Chondrocyte (in vitro differentiated cells): ENCODE data around the gene UBE2F. TPM values are rescaled to one million over a fixed set of nuclear protein-coding genes. Genes with fewer than 3 reads are reported as not detected.

Experiments
- DNase-seq: peaks from one replicate; pipeline ENCODE4 v3.0.0; 2021; ENCODE audit warnings: mixed read lengths, low spot score
- H3K27ac Mint-ChIP-seq: one replicate; pipeline ENCODE4 v1.8.0; 2021; ENCODE audit warnings: mild to moderate bottlenecking, moderate library complexity, mixed read lengths; ENCODE audit not compliant: unreplicated experiment
- H3K27me3 Mint-ChIP-seq: 2 replicates; pipeline ENCODE4 v1.8.0; 2021; ENCODE audit warnings: low read depth, mixed read lengths
- H3K36me3 Mint-ChIP-seq: 2 replicates; pipeline ENCODE4 v1.8.0; 2021; ENCODE audit warnings: low read depth, mixed read lengths
- H3K4me1 Mint-ChIP-seq: 2 replicates; pipeline ENCODE4 v1.8.0; 2021; ENCODE audit warnings: low read depth, mild to moderate bottlenecking, mixed read lengths
- H3K4me3 Mint-ChIP-seq: one replicate; pipeline ENCODE4 v1.8.0; 2021; ENCODE audit warnings: mild to moderate bottlenecking, moderate library complexity, mixed read lengths; ENCODE audit not compliant: unreplicated experiment
- H3K9me3 Mint-ChIP-seq: 2 replicates; pipeline ENCODE4 v1.8.0; 2021; ENCODE audit warnings: low read depth, mixed read lengths
- CTCF ChIP-seq: fragments of 200-600 bp; sonication (generic); IDR thresholded peaks from 2 replicates; pipeline ENCODE4 v1.5.0; 2021; ENCODE audit warnings: antibody characterized with exemption, mild to moderate bottlenecking, moderate library complexity
- total RNA-seq: library from RNA; stranded (reverse); gene quantifications from 3 replicates; pipeline ENCODE4 v1.2.1, GENCODE V29; 2021

The UBE2F gene
- total RNA-seq, 1 donor from 2014 or later: 59.1 TPM

GRCh38 chr2:237935740-237936452, 30.9 kb upstream of the UBE2F start:
- no peak overlapping the region for H3K4me3 Mint-ChIP-seq
- H3K4me1 Mint-ChIP-seq: peaks cover 38% of the 10 kb centered on the region

GRCh38 chr2:237939251-237939650, 27.6 kb upstream of the UBE2F start:
- H3K27ac Mint-ChIP-seq: no peak overlapping the region
- H3K4me3 Mint-ChIP-seq: no peak overlapping the region
- no peak for DNase-seq
- TF ChIP-seq CTCF: no peak
- H3K4me1 Mint-ChIP-seq: peaks cover 9% of the 10 kb centered on the region
- H3K9me3 Mint-ChIP-seq: peaks cover under 1% of the 10 kb centered on the region
- no peaks in the 10 kb centered on the region for H3K36me3 Mint-ChIP-seq
- no peaks in the 10 kb centered on the region for H3K27me3 Mint-ChIP-seq

More at GRCh38 chr2:237935740-237936452, 30.9 kb upstream of the UBE2F start:
- DNase-seq: no peak
- H3K27me3 Mint-ChIP-seq: no peaks in the 10 kb centered on the region
- H3K36me3 Mint-ChIP-seq: no peaks in the 10 kb centered on the region
- H3K9me3 Mint-ChIP-seq: no peaks in the 10 kb centered on the region
- no peak overlapping the region for H3K27ac Mint-ChIP-seq
- no peak for TF ChIP-seq CTCF

GRCh38 chr2:237940828-237941227, 26.0 kb upstream of the UBE2F start:
- H3K9me3 Mint-ChIP-seq: peaks cover 3% of the 10 kb centered on the region
- no peaks in the 10 kb centered on the region for H3K27me3 Mint-ChIP-seq
- H3K36me3 Mint-ChIP-seq: no peaks in the 10 kb centered on the region
- no peak for TF ChIP-seq CTCF
- DNase-seq: no peak
- H3K27ac Mint-ChIP-seq: no peak overlapping the region
- H3K4me1 Mint-ChIP-seq: peaks cover 9% of the 10 kb centered on the region
- H3K4me3 Mint-ChIP-seq: no peak overlapping the region

- H3K4me3 Mint-ChIP-seq: no peak overlapping the region
- no peak overlapping the region for H3K27ac Mint-ChIP-seq
- H3K4me1 Mint-ChIP-seq: peaks cover 9% of the 10 kb centered on the region
- DNase-seq: no peak
- TF ChIP-seq CTCF: no peak
- no peaks in the 10 kb centered on the region for H3K27me3 Mint-ChIP-seq
- H3K9me3 Mint-ChIP-seq: peaks cover 5% of the 10 kb centered on the region
- H3K36me3 Mint-ChIP-seq: no peaks in the 10 kb centered on the region
Observed at GRCh38 chr2:237941239-237941638, 25.6 kb upstream of the UBE2F start.

- no peak overlapping the region for H3K4me3 Mint-ChIP-seq
- H3K9me3 Mint-ChIP-seq: peaks cover 11% of the 10 kb centered on the region
- no peak for TF ChIP-seq CTCF
- no peak overlapping the region for H3K27ac Mint-ChIP-seq
- no peak for DNase-seq
- no peaks in the 10 kb centered on the region for H3K36me3 Mint-ChIP-seq
- peaks cover 11% of the 10 kb centered on the region for H3K4me1 Mint-ChIP-seq
- H3K27me3 Mint-ChIP-seq: no peaks in the 10 kb centered on the region
Observed at GRCh38 chr2:237942513-237942899, 24.3 kb upstream of the UBE2F start.
